IMR-90 (cell line): Measurements from ENCODE around the gene CARNS1. TPM values are rescaled to one million over a fixed set of nuclear protein-coding genes. Genes with fewer than 3 reads are reported as not detected.

Experiments used
- POLR2A ChIP-seq: IDR thresholded peaks from 2 replicates; pipeline ENCODE4 v1.6.1; 2012; ENCODE audit warnings: mild to moderate bottlenecking, low read depth, low read length
- RAD21 ChIP-seq: IDR thresholded peaks from 2 replicates; pipeline ENCODE4 v1.6.1; 2012; ENCODE audit warnings: low read length, improper control_type of control experiment
- polyA plus RNA-seq, 3 experiments: library from polyadenylated mRNA; depleted of rRNA; stranded (reverse); fragments of >200 nt; gene quantifications; 2 replicates each; pipeline ENCODE4 v1.2.3, GENCODE V29; 2012; ENCODE audit warnings: low replicate concordance in 1 of 3
- total RNA-seq: library from RNA; depleted of rRNA; stranded (reverse); fragments of >200 nt; gene quantifications from 2 replicates; pipeline ENCODE4 v1.2.3, GENCODE V29; 2012
- TF ChIP-seq, protein P1 (sequence below): fragments of 150-350 bp; IDR thresholded peaks from 2 replicates; pipeline ENCODE4 v1.6.1; 2017; ENCODE audit warnings: mild to moderate bottlenecking, antibody characterized with exemption, low read length, low read depth

The CARNS1 gene
- total and polyA plus RNA-seq, 2 of the 4 experiments (the other 2 are of a cell fraction) = under 0.01 to 0.32 TPM

DNA sequence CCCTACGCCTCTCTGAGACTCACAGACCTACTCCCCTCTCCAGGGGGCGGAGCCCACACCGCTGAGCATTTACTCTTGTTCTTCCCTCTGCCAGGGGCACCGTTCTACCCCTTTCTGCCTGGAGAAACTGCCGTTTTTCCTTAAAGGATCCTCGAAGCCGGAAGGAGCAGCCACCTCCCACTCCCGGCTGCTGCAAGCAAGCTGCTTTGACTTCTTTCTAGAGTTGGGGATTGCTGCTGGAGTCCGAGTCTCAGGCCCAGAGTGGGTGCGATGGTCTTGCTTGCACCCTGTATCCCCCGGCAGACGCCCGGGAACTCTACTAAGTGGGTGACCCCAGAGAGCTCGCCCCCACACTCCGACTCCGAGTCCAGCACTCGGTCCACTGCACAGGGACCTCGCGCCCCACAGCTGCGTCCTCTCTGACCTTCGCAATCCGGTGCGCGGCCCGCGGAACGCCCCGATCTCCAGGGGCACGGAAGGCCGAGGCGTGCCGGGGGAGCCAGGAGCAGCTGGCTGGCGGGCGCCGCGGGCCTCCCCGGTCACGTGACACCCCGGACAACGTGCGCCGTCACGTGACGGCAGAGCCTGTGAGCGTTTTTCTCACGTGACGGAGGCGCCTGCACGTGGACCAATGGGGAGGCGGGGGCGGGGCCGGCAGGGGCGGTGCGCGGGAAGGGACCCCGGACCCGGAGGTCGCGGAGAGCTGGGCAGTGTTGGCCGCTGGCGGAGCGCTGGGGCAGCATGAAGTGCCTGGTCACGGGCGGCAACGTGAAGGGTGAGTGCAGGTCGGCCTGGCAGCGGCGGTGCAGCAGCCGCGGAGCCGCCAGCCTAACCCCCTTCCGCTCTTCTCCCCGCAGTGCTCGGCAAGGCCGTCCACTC lies 23.9 kb upstream of the CARNS1 start, which contains the start of gene RAD9A (continued):
- TF ChIP-seq, protein P1, sequence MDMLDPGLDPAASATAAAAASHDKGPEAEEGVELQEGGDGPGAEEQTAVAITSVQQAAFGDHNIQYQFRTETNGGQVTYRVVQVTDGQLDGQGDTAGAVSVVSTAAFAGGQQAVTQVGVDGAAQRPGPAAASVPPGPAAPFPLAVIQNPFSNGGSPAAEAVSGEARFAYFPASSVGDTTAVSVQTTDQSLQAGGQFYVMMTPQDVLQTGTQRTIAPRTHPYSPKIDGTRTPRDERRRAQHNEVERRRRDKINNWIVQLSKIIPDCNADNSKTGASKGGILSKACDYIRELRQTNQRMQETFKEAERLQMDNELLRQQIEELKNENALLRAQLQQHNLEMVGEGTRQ = peak; percentile 100
- TF ChIP-seq RAD21 (no peak), POLR2A (peak; percentile 17; the same call in 1 of the 2 replicates)
